Esophagus mucosa (tissue), 1 donor: Measurements from ENCODE around the gene KRTAP10-10. TPM values are rescaled to one million over a fixed set of nuclear protein-coding genes. Genes with fewer than 3 reads are reported as not detected.
A peak's percentile ranks its signal among the peaks of the same experiment; 100 is the strongest.
"Not testable (repeated sequence)": the region's sequence is repeated elsewhere in the genome, so short reads cannot be mapped to it uniquely, and the experiment has no call there.

Experiments used
- ATAC-seq: fragments of 200-7000 bp; cut with Tn5 transposase; one replicate; pipeline ENCODE4 v1.9.1; 2020
- total RNA-seq: library from RNA; stranded (reverse); gene quantifications from one replicate; pipeline ENCODE4 v1.2.4, GENCODE V29; 2023
- donor health status: DM: yes; HTN: yes; CAD: no.

KRTAP10-10 gene
- total RNA-seq, 1 donor from 2014 or later: not detected

- no peak for ATAC-seq
Observed at GRCh38 chr21:44603109-44603875, 33.9 kb upstream of the KRTAP10-10 start.

DNA sequence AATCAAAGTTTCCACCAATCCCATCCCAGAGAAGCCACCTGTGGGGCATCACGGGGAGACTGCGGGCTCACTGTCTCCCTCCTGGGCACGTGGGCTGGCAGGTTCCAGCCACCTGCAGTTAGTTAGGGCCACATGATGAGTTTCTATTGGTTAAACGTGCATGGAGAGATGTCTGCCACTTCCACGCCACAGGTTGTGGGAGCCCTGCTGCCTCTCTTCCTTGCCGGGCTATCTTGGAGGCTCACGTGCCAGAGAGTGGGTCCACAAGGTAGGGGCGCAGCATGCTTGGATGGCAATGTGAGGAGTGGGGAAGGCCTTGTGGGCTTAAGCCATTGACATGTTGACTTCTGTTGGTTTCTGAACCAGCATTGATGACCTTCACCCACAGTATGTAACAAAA lies 33.2 kb upstream of the KRTAP10-10 start:
- ATAC-seq: no peak

DNA sequence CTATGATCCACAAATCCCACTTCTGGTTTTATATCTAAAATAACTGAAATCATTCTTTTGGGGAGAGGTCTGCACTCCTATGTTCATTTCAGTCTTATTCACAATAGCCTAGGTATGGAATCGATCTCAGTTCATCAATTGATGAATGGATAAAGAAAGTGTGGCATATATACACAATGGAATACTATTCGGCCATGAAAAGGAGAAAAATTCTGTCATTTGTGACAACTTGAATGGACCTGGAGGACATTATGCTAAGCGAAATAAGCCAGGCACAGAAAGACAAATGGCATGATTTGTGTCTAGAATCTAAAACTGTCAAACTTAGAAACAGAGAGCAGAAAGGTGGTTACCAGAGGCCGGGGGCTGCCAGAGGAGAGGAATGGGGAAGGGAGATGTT lies 30.7 kb upstream of the KRTAP10-10 start:
- ATAC-seq: no peak

DNA sequence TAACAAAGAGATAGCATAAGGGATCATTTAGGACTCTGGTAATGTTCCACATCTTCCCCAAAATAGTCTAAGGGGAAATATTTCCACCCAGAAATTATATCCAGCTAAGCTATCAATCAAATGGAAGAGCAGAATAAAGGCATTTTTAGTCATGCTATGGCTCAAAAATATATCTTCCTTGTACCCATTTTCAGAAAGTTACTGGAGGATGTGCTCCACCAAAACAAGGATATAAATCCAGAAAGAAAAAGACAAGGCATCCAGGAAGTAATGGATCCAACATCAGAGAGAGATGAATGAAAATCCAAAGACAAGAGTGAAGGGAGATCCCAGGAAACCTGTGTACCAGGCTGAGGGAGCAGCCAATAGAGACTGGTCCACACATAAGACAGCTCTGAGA lies 28.0 kb upstream of the KRTAP10-10 start:
- no peak for ATAC-seq

- ATAC-seq: not testable (repeated sequence)
Observed at GRCh38 chr21:44610157-44610843, 26.9 kb upstream of the KRTAP10-10 start.

- no peak for ATAC-seq
Observed at GRCh38 chr21:44611551-44611950, 25.6 kb upstream of the KRTAP10-10 start.

DNA sequence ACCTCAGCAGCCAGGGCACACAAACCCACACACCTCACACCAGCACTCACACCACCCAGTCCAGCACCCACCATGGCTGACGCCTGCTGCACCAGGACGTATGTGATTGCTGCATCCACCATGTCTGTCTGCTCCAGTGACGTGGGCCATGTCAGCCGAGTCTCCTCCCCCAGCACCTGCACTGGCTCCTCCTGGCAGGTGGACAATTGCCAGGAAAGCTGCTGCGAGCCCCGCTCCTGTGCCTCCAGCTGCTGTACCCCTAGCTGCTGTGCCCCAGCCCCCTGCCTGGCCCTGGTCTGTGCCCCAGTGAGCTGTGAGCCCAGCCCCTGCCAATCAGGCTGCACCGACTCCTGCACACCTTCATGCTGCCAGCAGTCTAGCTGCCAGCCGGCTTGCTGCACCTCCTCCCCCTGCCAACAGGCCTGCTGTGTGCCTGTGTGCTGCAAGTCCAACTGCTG lies 25.1 kb upstream of the KRTAP10-10 start, which contains the start of gene KRTAP10-8:
Gene KRTAP10-8, plus strand, starts transcription at position 51 of the 458 bp plus-strand sequence. Its CDS starts 22 bp downstream, at position 73.
- ATAC-seq: no peak

DNA sequence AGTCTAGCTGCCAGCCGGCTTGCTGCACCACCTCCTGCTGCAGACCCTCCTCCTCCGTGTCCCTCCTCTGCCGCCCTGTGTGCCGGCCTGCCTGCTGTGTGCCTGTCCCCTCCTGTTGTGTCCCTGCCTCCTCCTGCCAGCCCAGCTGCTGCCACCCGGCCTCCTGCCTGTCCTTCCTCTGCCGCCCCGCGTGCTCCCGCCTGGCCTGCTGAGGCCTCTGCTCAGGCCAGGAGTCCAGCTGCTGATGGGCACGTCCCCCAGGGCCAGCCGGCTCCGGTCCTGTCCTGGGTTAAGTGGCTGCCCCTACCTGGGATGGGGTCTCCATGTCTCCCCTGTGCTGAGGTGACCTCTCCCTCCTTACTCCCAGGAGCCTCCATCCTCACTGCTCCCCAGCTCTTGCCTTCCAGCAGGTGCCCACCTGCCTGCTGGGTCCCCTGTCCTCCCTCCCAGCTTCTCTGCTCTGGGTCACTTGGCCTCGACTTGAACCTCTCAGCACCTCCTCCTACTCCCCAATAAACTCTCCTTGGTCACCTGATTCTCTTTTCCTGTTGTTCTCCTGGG lies 24.4 kb upstream of the KRTAP10-10 start:
- ATAC-seq: no peak

DNA sequence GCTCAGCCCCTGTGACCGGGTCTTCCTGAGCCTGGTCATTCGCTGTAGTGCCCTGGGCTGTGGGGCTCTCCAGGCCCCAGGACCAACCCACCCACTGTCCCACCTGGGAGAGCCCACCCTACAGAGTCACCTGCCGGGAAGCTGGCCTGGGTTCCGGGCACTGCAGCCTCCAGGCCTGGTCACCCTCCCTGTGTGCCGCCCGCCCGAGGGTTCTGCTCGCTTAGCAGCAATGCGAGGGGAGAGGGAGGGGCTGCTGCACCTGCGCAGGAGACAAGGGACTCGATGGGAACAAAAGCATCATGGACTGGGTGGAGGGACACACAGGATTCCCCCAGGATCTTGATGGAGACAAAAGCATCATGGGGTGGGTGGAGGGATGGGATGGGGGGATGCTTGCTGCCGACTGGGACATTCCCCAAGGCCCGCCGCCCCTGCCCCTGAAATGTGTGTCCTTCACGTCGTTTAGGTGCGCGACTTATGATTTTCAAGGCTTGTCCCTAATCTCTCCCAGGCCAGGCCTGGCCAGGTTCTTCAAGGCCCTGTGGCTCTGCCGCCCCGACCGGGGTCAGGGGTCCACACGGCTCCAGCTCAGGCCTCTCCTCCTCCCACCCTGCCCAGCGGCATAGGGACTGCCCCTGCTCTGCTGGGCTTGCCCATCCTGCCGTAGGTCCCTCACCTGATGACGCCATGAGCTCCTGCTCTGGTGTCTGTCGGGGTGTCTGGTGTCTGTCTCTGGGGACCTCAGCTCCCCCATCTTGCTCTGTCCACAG lies 23.6 kb upstream of the KRTAP10-10 start:
- peak; percentile 14 for ATAC-seq

GRCh38 chr21:44614161-44614631 lies 23.0 kb upstream of the KRTAP10-10 start:
- ATAC-seq: no peak

DNA sequence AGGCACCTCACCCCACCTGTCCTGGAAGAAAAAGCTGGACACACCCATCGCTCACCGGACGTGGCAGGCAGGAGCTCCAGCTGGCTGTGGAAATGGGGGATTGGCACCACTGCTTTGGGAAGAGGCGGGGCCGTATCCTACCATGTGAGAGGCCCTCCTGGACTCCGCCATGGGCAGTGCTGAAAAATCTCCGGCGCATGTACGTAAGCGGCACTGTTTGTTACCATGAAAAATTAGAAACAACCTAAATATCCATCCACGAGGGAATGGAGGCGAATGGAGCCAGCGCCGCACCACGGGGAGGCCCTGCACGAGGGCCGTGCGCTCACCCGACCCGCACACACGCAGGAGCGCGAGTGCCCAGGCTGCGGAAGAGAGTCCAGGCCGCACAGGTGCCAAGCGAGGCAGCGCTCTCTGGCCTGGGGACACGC lies 22.2 kb upstream of the KRTAP10-10 start:
- ATAC-seq: no peak

- no peak for ATAC-seq
Observed at GRCh38 chr21:44615466-44615865, 21.7 kb upstream of the KRTAP10-10 start.

- no peak for ATAC-seq
Observed at GRCh38 chr21:44615911-44616590, 21.1 kb upstream of the KRTAP10-10 start.

- ATAC-seq: peak; percentile 36
Observed at GRCh38 chr21:44616591-44616926, 20.6 kb upstream of the KRTAP10-10 start.

- no peak for ATAC-seq
Observed at GRCh38 chr21:44617071-44617501, 20.1 kb upstream of the KRTAP10-10 start.

DNA sequence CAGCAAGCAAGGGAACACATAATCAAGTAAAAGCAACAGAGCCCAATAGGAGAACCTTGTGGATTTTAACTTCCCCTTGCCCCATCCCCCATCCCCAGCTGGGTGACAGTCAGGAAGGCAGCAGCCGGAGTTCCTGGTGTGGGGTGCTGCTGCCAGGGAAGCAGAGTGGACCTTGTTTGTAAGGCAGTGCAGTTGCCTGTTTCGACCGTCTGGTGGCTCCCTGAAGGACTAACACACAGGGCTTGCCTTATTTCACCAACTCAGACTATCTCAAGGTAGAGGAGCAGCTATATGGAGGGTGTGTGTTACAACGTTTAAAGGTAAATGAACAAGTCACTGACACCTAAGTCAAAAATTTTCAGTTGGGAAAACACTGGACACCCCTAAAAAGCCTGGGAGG lies 18.7 kb upstream of the KRTAP10-10 start:
- no peak for ATAC-seq

DNA sequence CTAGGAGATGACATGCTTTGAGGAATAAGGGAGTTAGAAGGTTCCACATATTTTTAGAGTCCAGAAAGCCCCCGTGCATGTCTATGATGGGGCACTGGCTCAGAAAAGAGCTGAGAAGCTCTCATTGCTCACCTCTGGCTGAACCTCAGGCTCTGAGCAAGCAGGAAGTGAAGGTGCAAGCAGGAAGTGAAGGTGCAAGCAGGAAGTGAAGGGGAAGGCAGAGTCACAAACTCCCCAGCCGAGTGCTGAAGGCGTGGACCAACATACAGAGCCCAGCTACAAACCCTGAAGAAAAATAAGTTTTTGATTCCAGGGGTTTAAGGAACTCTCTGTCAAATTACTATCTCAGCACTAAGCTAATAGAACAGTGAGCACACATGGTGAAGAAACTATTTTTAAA lies 18.2 kb upstream of the KRTAP10-10 start:
- peak; percentile 64 for ATAC-seq

- ATAC-seq: no peak
Observed at GRCh38 chr21:44619886-44620285, 17.3 kb upstream of the KRTAP10-10 start.

DNA sequence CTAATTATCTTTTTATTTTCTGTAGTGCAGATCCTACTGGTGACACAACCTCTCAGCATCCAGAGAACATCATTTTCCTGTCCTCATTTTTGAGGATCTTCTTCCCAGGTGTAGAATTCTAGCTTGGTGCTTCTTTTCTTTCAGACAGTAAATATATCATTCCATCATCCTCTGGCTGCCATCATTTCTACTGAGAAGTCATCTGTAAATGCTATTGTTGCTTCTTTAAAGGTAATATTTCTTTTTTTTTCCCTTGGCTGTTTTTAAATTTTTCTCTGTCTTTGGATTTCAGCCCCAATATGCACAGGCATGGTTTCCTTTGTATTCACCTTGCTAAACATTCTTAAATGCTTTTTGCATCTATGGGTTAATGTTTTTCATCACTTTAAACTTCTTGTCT lies 13.6 kb upstream of the KRTAP10-10 start:
- no peak for ATAC-seq

GRCh38 chr21:44625756-44626155 lies 11.4 kb upstream of the KRTAP10-10 start:
- ATAC-seq: no peak

- ATAC-seq: no peak
Observed at GRCh38 chr21:44626262-44626661, 10.9 kb upstream of the KRTAP10-10 start.

GRCh38 chr21:44626673-44627143 lies 10.4 kb upstream of the KRTAP10-10 start, which contains the start of gene KRTAP10-9:
Gene KRTAP10-9 (plus strand): TSS chr21:44627093. CDS start chr21:44627172, 79 bp downstream.
- no peak for ATAC-seq
